Measurements from ENCODE around the gene FGG. TPM values are rescaled to one million over a fixed set of nuclear protein-coding genes. Genes with fewer than 3 reads are reported as not detected.

The FGG gene
- total RNA-seq, 1 experiment from 2014 or later: not detected

DNA sequence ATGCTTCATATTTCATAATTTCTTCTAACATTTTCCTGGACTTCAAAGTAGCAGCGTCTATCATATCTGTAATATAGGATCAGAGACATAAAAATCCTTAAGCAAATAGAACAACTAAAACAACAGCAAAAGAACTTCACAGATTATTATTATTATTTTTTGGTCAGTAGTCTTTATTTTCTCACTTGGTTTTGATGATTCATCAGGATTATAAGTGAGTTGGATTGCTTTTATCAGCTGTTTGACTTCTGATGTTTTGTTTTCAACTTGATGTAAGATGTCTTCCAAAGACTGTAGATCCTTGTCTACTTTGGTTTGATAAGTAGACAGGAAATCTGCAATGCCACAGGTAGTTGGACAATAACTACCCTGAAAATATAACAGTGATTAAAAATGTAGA, 623 bp downstream of the FGG start:
- no peaks in the 10 kb centered on the region for H3K27me3 ChIP-seq (ENCODE audit: insufficient read depth, low read depth)
- no peak overlapping the region for H2AFZ ChIP-seq
- DNase-seq: no peak
- ChIA-PET POLR2A (ENCODE audit: unreplicated experiment) (interaction anchor here (0.5 kb wide), 1 partner anchor 62 kb away, joined by 7 read pairs; the partner anchor contains the start of gene PLRG1), CTCF (no interaction called here)
- no peaks in the 10 kb centered on the region for H3K9me2 ChIP-seq (ENCODE audit: insufficient read depth)
- H4K20me1 ChIP-seq (ENCODE audit: insufficient read depth): no peaks in the 10 kb centered on the region
- no peak overlapping the region for H3K27ac ChIP-seq
- H3K79me2 ChIP-seq (ENCODE audit: low read depth): no peaks in the 10 kb centered on the region
- TF ChIP-seq, protein P1, sequence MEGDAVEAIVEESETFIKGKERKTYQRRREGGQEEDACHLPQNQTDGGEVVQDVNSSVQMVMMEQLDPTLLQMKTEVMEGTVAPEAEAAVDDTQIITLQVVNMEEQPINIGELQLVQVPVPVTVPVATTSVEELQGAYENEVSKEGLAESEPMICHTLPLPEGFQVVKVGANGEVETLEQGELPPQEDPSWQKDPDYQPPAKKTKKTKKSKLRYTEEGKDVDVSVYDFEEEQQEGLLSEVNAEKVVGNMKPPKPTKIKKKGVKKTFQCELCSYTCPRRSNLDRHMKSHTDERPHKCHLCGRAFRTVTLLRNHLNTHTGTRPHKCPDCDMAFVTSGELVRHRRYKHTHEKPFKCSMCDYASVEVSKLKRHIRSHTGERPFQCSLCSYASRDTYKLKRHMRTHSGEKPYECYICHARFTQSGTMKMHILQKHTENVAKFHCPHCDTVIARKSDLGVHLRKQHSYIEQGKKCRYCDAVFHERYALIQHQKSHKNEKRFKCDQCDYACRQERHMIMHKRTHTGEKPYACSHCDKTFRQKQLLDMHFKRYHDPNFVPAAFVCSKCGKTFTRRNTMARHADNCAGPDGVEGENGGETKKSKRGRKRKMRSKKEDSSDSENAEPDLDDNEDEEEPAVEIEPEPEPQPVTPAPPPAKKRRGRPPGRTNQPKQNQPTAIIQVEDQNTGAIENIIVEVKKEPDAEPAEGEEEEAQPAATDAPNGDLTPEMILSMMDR (conservative IDR thresholded peaks at IDR 0.05): no peak
- TF ChIP-seq EZH2 (IDR thresholded peaks at IDR 0.05; ENCODE audit: low read depth): no peak
- no peaks in the 10 kb centered on the region for H3K9me3 ChIP-seq (ENCODE audit: insufficient read depth, low read depth)
- no TSS peak for BruUV-seq (replicated peaks)
- H3K4me2 ChIP-seq: no peak overlapping the region
- intact Hi-C loops (cut with micrococcal nuclease; ENCODE audit: unreplicated experiment): no loop called here
- H3K36me3 ChIP-seq (ENCODE audit: low read depth): no peaks in the 10 kb centered on the region
- no peak overlapping the region for H3K4me3 ChIP-seq
- H3F3A ChIP-seq (ENCODE audit: insufficient read depth, low read depth): no peaks in the 10 kb centered on the region
- H3K4me1 ChIP-seq (replicated peaks; ENCODE audit: insufficient read depth): no peaks in the 10 kb centered on the region

DNA sequence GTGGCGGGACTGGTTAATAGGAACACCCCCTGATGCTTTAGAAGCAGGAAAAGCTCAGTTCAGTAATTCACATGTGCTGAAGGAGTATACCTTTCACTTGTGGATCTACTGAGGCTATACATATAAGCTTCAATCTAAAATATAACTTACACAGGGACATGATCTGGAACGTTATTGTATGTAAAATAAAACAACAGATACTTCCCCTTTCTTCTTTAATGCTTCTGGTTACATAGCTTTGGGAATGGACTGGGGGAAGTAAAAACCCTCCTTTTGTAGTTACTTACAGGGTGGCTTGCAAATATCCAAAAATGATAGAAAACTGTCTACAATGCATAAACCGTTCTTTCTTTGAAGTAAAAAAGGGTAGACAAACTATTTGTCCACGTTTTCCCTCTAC, 1.9 kb downstream of the FGG start:
- no peak for TF ChIP-seq EZH2 (IDR thresholded peaks at IDR 0.05; ENCODE audit: low read depth)
- TF ChIP-seq, protein P1 (conservative IDR thresholded peaks at IDR 0.05): no peak
- no peak for DNase-seq
- H3K4me3 ChIP-seq: no peak overlapping the region
- no peaks in the 10 kb centered on the region for H3K4me1 ChIP-seq (replicated peaks; ENCODE audit: insufficient read depth)
- no peaks in the 10 kb centered on the region for H3F3A ChIP-seq (ENCODE audit: insufficient read depth, low read depth)
- H3K9me3 ChIP-seq (ENCODE audit: insufficient read depth, low read depth): no peaks in the 10 kb centered on the region
- no peak overlapping the region for H3K27ac ChIP-seq
- H2AFZ ChIP-seq: no peak overlapping the region
- H3K9me2 ChIP-seq (ENCODE audit: insufficient read depth): no peaks in the 10 kb centered on the region
- no peaks in the 10 kb centered on the region for H4K20me1 ChIP-seq (ENCODE audit: insufficient read depth)
- POLR2A ChIA-PET (ENCODE audit: unreplicated experiment): interaction anchor here (0.8 kb wide), 1 partner anchor 61 kb away, joined by 13 read pairs; no protein-coding TSS in a partner anchor
- H3K27me3 ChIP-seq (ENCODE audit: insufficient read depth, low read depth): no peaks in the 10 kb centered on the region
- CTCF ChIA-PET: no interaction called here
- H3K36me3 ChIP-seq (ENCODE audit: low read depth): no peaks in the 10 kb centered on the region
- BruUV-seq (replicated peaks): no TSS peak
- no peak overlapping the region for H3K4me2 ChIP-seq
- intact Hi-C loops (cut with micrococcal nuclease; ENCODE audit: unreplicated experiment): no loop called here
- no peaks in the 10 kb centered on the region for H3K79me2 ChIP-seq (ENCODE audit: low read depth)

DNA sequence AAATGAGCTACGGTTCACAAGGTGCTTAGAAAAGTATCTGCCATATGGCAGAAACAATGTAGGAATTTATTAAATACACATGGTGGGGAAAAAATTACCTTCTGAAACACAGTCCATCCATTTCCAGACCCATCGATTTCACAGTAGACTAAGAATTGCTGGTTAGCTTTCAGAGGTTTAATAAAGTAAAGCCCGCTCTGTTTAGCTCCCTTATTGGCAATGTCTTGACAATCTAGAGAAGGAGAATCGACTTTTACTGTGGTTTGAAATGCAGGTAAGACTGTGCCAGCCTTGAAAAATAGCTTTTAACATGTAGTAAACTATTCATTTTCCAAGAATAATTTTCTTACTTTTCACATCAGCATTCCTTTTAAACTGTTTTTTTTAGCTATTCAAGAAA, 2.9 kb downstream of the FGG start:
- DNase-seq: no peak
- H2AFZ ChIP-seq: no peak overlapping the region
- H3K4me2 ChIP-seq: no peak overlapping the region
- no peaks in the 10 kb centered on the region for H3K9me2 ChIP-seq (ENCODE audit: insufficient read depth)
- no peaks in the 10 kb centered on the region for H3K27me3 ChIP-seq (ENCODE audit: insufficient read depth, low read depth)
- no peak overlapping the region for H3K4me3 ChIP-seq
- no peaks in the 10 kb centered on the region for H3K36me3 ChIP-seq (ENCODE audit: low read depth)
- H4K20me1 ChIP-seq (ENCODE audit: insufficient read depth): no peaks in the 10 kb centered on the region
- TF ChIP-seq, protein P1 (conservative IDR thresholded peaks at IDR 0.05): no peak
- TF ChIP-seq EZH2 (IDR thresholded peaks at IDR 0.05; ENCODE audit: low read depth): no peak
- CTCF ChIA-PET: no interaction called here
- no peak overlapping the region for H3K27ac ChIP-seq
- BruUV-seq (replicated peaks): no TSS peak
- intact Hi-C loops (cut with micrococcal nuclease; ENCODE audit: unreplicated experiment): no loop called here
- POLR2A ChIA-PET (ENCODE audit: unreplicated experiment): interaction anchor here (0.6 to 0.7 kb wide), 2 partner anchors 14 to 320 kb away, joined by 3 to 9 read pairs; no protein-coding TSS in a partner anchor
- H3F3A ChIP-seq (ENCODE audit: insufficient read depth, low read depth): no peaks in the 10 kb centered on the region
- H3K9me3 ChIP-seq (ENCODE audit: insufficient read depth, low read depth): no peaks in the 10 kb centered on the region
- no peaks in the 10 kb centered on the region for H3K4me1 ChIP-seq (replicated peaks; ENCODE audit: insufficient read depth)
- no peaks in the 10 kb centered on the region for H3K79me2 ChIP-seq (ENCODE audit: low read depth)

All from PC-9 (cell line).